ENCODE results near the gene PILRA.
"Not testable (repeated sequence)": the region's sequence is repeated elsewhere in the genome, so short reads cannot be mapped to it uniquely, and the experiment has no call there.

DNA sequence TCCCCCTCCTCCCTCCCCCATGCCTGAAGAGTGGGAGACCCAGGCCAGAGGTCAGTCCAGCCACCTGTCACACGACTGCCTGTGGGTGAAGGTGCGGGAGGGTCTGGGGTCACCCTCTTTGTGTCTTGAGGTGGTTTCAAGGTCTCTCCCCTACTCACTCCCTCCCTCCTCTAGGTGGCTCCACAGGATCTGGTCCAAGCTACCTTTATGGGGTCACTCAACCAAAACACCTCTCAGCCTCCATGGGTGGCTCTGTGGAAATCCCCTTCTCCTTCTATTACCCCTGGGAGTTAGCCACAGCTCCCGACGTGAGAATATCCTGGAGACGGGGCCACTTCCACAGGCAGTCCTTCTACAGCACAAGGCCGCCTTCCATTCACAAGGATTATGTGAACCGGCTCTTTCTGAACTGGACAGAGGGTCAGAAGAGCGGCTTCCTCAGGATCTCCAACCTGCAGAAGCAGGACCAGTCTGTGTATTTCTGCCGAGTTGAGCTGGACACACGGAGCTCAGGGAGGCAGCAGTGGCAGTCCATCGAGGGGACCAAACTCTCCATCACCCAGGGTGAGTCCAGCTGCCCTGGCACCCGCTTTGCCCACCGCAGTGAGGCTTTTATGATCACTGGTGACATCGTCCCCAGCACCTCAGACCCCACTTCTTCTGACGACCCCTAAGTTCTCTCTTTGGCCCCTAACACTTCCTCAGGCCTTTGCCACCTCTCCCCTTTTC, 747 bp downstream of the PILRA start:
- TF ChIP-seq CTCF, POLR2A, EP300 (IDR thresholded peaks at IDR 0.05): not testable (repeated sequence)
